ENCODE results near the gene FER. TPM values are rescaled to one million over a fixed set of nuclear protein-coding genes. Genes with fewer than 3 reads are reported as not detected.
A peak's percentile ranks its signal among the peaks of the same experiment; 100 is the strongest.

Gene FER
- total RNA-seq, 2 experiments from 2014 or later, result 9.0 to 9.8 TPM

DNA sequence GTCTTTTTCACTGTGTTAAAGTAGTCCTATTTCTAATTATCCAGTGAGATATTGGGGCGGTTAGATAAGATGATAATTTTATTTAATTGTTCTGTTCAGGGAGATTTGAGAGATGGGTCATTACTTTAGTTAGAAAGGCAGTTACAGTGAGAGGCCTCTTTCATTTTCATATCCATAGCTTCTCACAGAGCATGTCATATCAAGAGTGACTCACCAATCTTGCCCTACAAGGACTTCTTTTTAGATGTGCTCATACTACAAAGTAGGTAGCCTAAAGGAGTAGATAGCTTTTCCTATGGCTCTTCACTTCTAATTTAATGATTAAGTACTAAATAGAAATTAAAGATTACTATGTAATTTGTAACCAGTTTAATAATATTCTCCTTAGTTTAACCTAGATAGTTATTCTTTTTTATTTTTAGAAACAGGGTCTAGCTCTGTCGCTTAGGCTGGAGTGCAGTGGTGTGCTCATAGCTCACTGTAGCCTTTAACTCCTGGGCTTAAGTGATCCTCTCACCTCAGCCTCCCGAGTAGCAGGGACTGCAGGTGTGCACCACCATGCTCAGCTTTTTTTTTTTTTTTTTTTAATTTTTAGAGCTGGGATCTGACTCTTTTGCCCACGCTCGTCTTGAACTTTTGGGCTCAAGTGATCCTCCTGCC lies 71.0 kb downstream of the FER start:
- peaks cover 1% of the 10 kb centered on the region for H3K36me3 Mint-ChIP-seq (ENCODE audit: low read depth)
- intact Hi-C loops (cut with micrococcal nuclease), result no loop called here
- ChIA-PET CTCF (no interaction called here), POLR2A (interaction anchor here (0.6 to 0.7 kb wide), 2 partner anchors 64 to 575 kb away, joined by 3 read pairs; no protein-coding TSS in a partner anchor)
- peaks cover 2% of the 10 kb centered on the region for H3K9me3 Mint-ChIP-seq
- peak; percentile 98 for ATAC-seq
- no peak for DNase-seq
- H3K27me3 Mint-ChIP-seq, result no peaks in the 10 kb centered on the region
- H3K4me3 Mint-ChIP-seq, result no peak overlapping the region
- no peak for TF ChIP-seq CTCF (IDR thresholded peaks at IDR 0.05)
- H3K4me1 Mint-ChIP-seq (ENCODE audit: low read depth), result peaks cover 7% of the 10 kb centered on the region
- no peak overlapping the region for H3K27ac Mint-ChIP-seq

GRCh38 chr5:108820983-108821382 lies 73.3 kb downstream of the FER start:
- H3K36me3 Mint-ChIP-seq (ENCODE audit: low read depth), result peaks cover 1% of the 10 kb centered on the region
- ATAC-seq, result no peak
- POLR2A ChIA-PET, result no interaction called here
- H3K9me3 Mint-ChIP-seq, result peaks cover 2% of the 10 kb centered on the region
- no peaks in the 10 kb centered on the region for H3K27me3 Mint-ChIP-seq
- no peak overlapping the region for H3K4me3 Mint-ChIP-seq
- intact Hi-C loops (cut with micrococcal nuclease), result no loop called here
- no peak for DNase-seq
- H3K27ac Mint-ChIP-seq, result no peak overlapping the region
- peaks cover 7% of the 10 kb centered on the region for H3K4me1 Mint-ChIP-seq (ENCODE audit: low read depth)
- CTCF ChIA-PET, result no interaction called here
- no peak for TF ChIP-seq CTCF (IDR thresholded peaks at IDR 0.05)

- Mint-ChIP-seq H3K9me3 (peaks cover 2% of the 10 kb centered on the region), H3K4me3 (no peak overlapping the region), H3K27ac (no peak overlapping the region), H3K27me3 (no peaks in the 10 kb centered on the region), H3K4me1 (ENCODE audit: low read depth) (peaks cover 7% of the 10 kb centered on the region), H3K36me3 (ENCODE audit: low read depth) (peaks cover 1% of the 10 kb centered on the region)
- ChIA-PET CTCF (interaction anchor here (0.6 kb wide), 1 partner anchor 78 kb away, joined by 3 read pairs; no protein-coding TSS in a partner anchor), POLR2A (no interaction called here)
- intact Hi-C loops (cut with micrococcal nuclease), result no loop called here
- ATAC-seq (no peak), DNase-seq (no peak)
- no peak for TF ChIP-seq CTCF (IDR thresholded peaks at IDR 0.05)
Observed at GRCh38 chr5:108822211-108822947, 74.7 kb downstream of the FER start.

DNA sequence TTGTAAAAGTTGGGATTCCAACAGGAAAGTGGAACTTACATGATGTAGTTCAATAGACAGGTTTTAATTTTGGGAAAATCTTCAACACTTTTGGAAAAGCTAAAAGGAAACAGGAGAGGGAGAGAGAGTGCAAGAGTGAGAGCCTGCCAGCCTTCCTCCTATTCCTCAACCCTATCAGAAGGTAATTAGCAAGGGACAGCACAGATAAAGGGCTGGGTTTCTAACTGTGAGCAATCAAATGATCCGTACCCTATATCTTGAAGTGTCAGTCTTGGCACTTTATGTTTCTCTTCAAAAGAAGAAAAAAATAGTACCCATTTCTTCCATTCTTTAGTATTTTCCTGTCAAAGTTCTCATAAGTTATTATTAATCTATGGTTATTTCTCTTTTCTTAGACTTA lies 79.4 kb downstream of the FER start:
- Mint-ChIP-seq H3K9me3 (peaks cover 2% of the 10 kb centered on the region), H3K27me3 (no peaks in the 10 kb centered on the region), H3K4me3 (no peak overlapping the region), H3K36me3 (ENCODE audit: low read depth) (peaks cover 1% of the 10 kb centered on the region), H3K27ac (no peak overlapping the region), H3K4me1 (ENCODE audit: low read depth) (no peaks in the 10 kb centered on the region)
- no peak for ATAC-seq
- POLR2A ChIA-PET, result no interaction called here
- no peak for TF ChIP-seq CTCF (IDR thresholded peaks at IDR 0.05)
- DNase-seq, result no peak
- intact Hi-C loops (cut with micrococcal nuclease), result no loop called here
- CTCF ChIA-PET, result no interaction called here

DNA sequence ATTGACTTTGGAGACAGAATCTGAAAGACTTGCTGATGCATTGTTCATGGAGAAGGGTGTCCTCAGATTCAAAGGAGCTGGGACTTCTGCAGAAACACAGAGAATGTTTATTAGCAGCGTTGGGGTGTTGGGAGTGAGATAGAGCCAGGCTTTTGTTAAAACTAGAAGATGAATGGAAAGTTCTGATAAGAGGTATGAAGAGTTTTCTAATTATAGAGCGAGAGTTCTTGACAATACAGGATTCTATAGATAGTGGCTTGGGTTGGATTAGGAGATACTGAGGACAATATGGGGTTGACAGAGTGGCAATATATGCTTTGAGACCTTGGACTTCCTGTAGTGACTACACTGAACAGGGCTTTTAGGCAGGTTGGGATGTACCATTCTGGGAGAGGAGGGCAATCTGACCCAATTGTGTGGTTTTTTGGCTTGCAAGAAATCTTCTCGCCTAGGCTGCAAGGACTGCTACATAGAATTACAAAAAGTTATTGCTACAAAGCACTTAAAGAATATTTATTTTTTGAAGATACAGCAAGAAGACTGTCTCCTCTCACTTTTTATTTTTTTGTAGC lies 83.1 kb downstream of the FER start:
- TF ChIP-seq CTCF (IDR thresholded peaks at IDR 0.05), result no peak
- CTCF ChIA-PET, result no interaction called here
- intact Hi-C loops (cut with micrococcal nuclease), result no loop called here
- Mint-ChIP-seq H3K4me1 (ENCODE audit: low read depth) (no peaks in the 10 kb centered on the region), H3K36me3 (ENCODE audit: low read depth) (no peaks in the 10 kb centered on the region), H3K9me3 (no peaks in the 10 kb centered on the region), H3K27ac (no peak overlapping the region), H3K4me3 (no peak overlapping the region), H3K27me3 (no peaks in the 10 kb centered on the region)
- POLR2A ChIA-PET, result no interaction called here
- DNase-seq (no peak), ATAC-seq (no peak)
